Measurements from ENCODE around the gene ERBB2. TPM values are rescaled to one million over a fixed set of nuclear protein-coding genes. Genes with fewer than 3 reads are reported as not detected.

The ERBB2 gene
- total RNA-seq, 6 experiments from 2014 or later = 8.9 to 40.4 (median 26.2) TPM

DNA sequence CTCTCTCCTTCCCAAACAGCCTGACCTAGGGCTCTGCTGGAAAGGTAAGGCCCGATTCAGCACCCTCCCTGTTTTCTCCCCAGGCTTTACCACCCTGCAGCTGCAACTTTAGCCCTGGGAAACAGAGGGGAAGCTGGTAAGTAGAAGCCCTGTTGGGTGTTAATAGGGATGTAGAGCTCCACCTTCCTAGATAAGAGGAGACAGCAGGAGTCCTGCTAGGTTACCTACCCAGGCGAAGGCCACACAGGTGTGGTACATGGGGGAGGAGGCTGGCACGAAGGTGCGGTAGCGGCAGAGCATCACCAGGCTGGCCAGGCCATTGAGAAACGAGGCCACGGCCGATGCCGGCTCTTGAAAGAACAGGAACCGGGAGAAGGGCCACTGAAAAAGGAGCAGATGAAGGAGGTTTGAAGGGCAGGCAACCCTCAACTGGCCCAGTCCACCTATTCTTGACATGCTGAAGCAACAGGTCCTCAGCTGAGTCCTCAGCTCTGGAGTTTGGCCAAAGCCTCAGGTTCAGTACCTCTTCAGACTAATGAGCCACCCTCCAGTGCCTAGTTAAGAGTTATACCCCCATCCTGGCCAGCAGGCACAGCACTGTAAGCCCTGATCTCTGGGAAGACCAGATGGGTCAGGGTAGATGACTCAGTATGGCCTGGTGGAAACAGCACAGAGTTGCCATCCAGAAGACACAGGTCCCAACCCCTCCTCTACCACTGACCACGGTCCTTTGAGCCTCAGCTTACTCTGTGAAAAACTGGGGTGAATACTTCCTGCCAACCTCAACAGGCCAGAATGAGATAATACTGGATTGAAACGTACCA, 15.3 kb upstream of the ERBB2 start:
- Histone ChIP-seq H3K4me3 (no peak overlapping the region), H3K36me3 (no peaks in the 10 kb centered on the region), H3K4me1 (peaks cover 0 to 16% (median 0%) of the 10 kb centered on the region in 4 donors), H3K9me3 (no peaks in the 10 kb centered on the region), H3K27me3 (no peaks in the 10 kb centered on the region), H3K27ac (no peak overlapping the region)
- DNase-seq (peak in 2 of 3 donors; percentile 42 to 46), ATAC-seq (no peak)
- intact Hi-C loops (cut with DNase I) = no loop called here
- WGBS (ENCODE audit: insufficient coverage, low coverage, low lambda C conversion rate, missing lambda C conversion rate) = 92% methylated on average over 3 of the region's 12 CpGs
- TF ChIP-seq, protein P1, sequence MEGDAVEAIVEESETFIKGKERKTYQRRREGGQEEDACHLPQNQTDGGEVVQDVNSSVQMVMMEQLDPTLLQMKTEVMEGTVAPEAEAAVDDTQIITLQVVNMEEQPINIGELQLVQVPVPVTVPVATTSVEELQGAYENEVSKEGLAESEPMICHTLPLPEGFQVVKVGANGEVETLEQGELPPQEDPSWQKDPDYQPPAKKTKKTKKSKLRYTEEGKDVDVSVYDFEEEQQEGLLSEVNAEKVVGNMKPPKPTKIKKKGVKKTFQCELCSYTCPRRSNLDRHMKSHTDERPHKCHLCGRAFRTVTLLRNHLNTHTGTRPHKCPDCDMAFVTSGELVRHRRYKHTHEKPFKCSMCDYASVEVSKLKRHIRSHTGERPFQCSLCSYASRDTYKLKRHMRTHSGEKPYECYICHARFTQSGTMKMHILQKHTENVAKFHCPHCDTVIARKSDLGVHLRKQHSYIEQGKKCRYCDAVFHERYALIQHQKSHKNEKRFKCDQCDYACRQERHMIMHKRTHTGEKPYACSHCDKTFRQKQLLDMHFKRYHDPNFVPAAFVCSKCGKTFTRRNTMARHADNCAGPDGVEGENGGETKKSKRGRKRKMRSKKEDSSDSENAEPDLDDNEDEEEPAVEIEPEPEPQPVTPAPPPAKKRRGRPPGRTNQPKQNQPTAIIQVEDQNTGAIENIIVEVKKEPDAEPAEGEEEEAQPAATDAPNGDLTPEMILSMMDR (IDR thresholded peaks at IDR 0.05) = no peak
- no peak for TF ChIP-seq POLR2A (IDR thresholded peaks at IDR 0.05)

DNA sequence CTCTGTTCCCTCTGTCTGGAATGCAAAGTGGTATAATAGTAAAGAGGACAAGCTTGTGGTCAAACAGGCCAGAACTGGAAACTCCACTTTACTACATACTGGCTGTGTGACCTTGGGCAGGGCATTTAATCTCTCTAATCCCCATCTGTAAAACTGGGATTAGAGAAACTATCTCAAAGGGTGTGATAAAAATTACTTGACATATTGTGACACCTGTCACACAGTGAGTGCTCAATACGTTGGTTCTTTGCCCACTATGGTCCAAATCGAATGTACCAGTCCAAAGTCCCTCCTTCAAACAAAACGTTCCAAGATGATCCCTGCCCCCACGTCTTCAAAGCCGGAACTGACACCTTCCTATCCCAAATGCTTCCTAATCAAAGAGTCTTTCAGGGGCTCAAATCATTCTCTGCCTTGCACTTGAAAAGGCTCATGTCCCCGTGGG, 12.7 kb upstream of the ERBB2 start:
- WGBS (ENCODE audit: insufficient coverage, low coverage, low lambda C conversion rate, missing lambda C conversion rate) = 30% methylated on average over 6 of the region's 6 CpGs
- no peaks in the 10 kb centered on the region for H3K27me3 ChIP-seq
- peak overlapping the region; percentile 88 to 90 (median 89) for H3K27ac ChIP-seq
- intact Hi-C loops (cut with DNase I) = no loop called here
- peaks cover 0 to 16% (median 0%) of the 10 kb centered on the region in 4 donors for H3K4me1 ChIP-seq
- no peaks in the 10 kb centered on the region for H3K9me3 ChIP-seq
- TF ChIP-seq, protein P1 (IDR thresholded peaks at IDR 0.05) = no peak
- no peak for TF ChIP-seq POLR2A (IDR thresholded peaks at IDR 0.05)
- DNase-seq (peak in 2 of 3 donors; percentile 46 to 58), ATAC-seq (peak; percentile 41 to 64 (median 57))
- peak overlapping the region; percentile 69 to 83 (median 72) for H3K4me3 ChIP-seq
- H3K36me3 ChIP-seq = no peaks in the 10 kb centered on the region

DNA sequence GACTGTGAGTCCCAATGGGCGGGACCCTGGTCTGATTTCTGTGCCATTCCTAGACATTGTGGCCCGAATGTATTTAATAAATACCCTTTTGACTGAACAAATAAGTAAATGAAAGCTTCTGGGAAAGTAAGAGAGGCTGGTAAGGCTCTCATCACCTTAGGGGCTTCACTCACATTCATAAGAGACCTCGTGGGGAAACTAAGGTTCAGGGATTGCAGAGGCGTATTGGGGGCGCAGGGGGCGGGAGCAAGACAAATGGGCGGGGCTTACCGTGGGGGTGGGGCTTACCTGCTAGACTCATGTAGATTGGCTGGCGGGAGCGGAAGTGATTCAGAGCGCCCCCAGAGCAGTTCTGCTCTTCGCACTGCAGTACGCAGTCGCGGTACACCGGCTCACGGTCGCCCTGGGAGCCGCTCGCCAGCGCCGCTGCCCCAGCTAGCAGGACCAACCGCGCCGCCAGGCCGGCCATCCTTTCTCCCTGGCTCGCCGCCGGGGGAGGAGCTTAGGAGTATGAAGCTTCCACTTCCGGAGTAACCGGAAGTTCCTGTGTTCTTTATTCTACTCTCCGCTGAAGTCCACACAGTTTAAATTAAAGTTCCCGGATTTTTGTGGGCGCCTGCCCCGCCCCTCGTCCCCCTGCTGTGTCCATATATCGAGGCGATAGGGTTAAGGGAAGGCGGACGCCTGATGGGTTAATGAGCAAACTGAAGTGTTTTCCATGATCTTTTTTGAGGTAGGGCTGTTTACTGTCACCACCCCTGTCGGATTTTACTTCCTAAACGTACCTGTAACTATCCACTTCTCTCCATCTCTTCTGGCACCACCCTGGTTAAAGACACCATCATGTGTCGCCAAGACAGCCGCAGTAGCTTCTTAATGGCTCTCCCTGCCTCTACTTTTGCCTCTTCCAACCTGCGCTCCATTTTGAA, 12.1 kb upstream of the ERBB2 start, which contains the start of gene PGAP3:
Gene PGAP3 (minus strand): TSS at position 512 of the 929 bp plus-strand sequence. CDS start 43 bp downstream, at position 469.
- 4% methylated on average over 19 of the region's 45 CpGs for WGBS (ENCODE audit: insufficient coverage, low coverage, low lambda C conversion rate, missing lambda C conversion rate)
- intact Hi-C loops (cut with DNase I) = no loop called here

DNA sequence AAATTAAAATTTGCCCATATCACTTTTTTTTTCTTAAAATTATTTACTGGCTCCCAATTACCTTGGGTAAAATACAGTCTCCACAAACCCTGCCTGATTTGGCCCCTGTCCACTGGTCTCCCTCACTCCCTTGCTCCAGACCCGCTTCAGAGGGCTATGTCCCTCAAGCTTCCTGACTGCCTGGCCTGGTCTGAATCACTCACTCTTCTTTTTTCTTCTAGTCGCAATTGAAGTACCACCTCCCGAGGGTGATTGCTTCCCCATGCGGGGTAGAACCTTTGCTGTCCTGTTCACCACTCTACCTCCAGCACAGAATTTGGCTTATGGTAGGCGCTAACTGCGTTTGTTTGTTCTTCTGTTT, 11.4 kb upstream of the ERBB2 start:
- DNase-seq (peak in 1 of 3 donors; percentile 37), ATAC-seq (peak in 1 of 4 donors; percentile 4)
- Histone ChIP-seq H3K4me3 (peak overlapping the region; percentile 69 to 83 (median 72)), H3K36me3 (no peaks in the 10 kb centered on the region), H3K4me1 (peaks cover 0 to 16% (median 0%) of the 10 kb centered on the region in 4 donors), H3K27ac (peak overlapping the region; percentile 88 to 90 (median 89)), H3K9me3 (no peaks in the 10 kb centered on the region), H3K27me3 (no peaks in the 10 kb centered on the region)
- intact Hi-C loops (cut with DNase I) = no loop called here
- WGBS (ENCODE audit: insufficient coverage, low coverage, low lambda C conversion rate, missing lambda C conversion rate) = 7% methylated on average over 6 of the region's 6 CpGs
- TF ChIP-seq, protein P1 (IDR thresholded peaks at IDR 0.05) = no peak
- no peak for TF ChIP-seq POLR2A (IDR thresholded peaks at IDR 0.05)

More for the DNA sequence above, 12.1 kb upstream of the ERBB2 start, which contains the start of gene PGAP3:
- Histone ChIP-seq H3K36me3 (no peaks in the 10 kb centered on the region), H3K27ac (peak within 1 kb of the TSS; percentile 88 to 90 (median 89)), H3K4me1 (peaks cover 0 to 16% (median 0%) of the 10 kb centered on the region in 4 donors), H3K9me3 (no peaks in the 10 kb centered on the region), H3K27me3 (no peaks in the 10 kb centered on the region), H3K4me3 (peak within 1 kb of the TSS; percentile 69 to 83 (median 72))
- peak; percentile 90 to 91 (median 90) for DNase-seq
- TF ChIP-seq, protein P1 (IDR thresholded peaks at IDR 0.05) = peak in 1 of 4 donors; percentile 5
- peak; percentile 59 for TF ChIP-seq POLR2A (IDR thresholded peaks at IDR 0.05)
- ATAC-seq = peak; percentile 94 to 95 (median 94)

Data from right lobe of liver (tissue), 6 donors.